Left lung (tissue), 14 donors: ENCODE measurements around the gene CT47A1. TPM values are rescaled to one million over a fixed set of nuclear protein-coding genes. Genes with fewer than 3 reads are reported as not detected.
"Not testable (repeated sequence)": the region's sequence is repeated elsewhere in the genome, so short reads cannot be mapped to it uniquely, and the experiment has no call there.

Source experiments
- ATAC-seq: fragments of 200-7000 bp; cut with Tn5 transposase; one replicate; pipeline ENCODE4 v1.9.1; 2020; ENCODE audit warnings: moderate library complexity
- DNase-seq, 4 donors: peaks; one replicate each; pipeline ENCODE4 v3.0.0-alpha.2; 2013 to 2020
- H3K27ac ChIP-seq, 2 donors: fragments of 200-600 bp; sonication (generic) in 1 of 2; one replicate each; pipeline versions ENCODE4 v1.5.0 to v1.8.0; 2020 to 2021
- H3K27me3 ChIP-seq, 2 donors: fragments of 200-600 bp; sonication (generic) in 1 of 2; one replicate each; pipeline versions ENCODE4 v1.5.0 to v1.8.0; 2020 to 2021
- H3K36me3 ChIP-seq, 2 donors: fragments of 200-600 bp; sonication (generic) in 1 of 2; one replicate each; pipeline versions ENCODE4 v1.5.0 to v1.8.0; 2020 to 2021
- H3K4me1 ChIP-seq, 2 donors: fragments of 200-600 bp; one replicate each; pipeline ENCODE4 v1.8.0; 2021
- H3K4me3 ChIP-seq, 2 donors: fragments of 200-600 bp; sonication (generic) in 1 of 2; one replicate each; pipeline versions ENCODE4 v1.5.0 to v1.8.0; 2020 to 2021; ENCODE audit warnings: mild to moderate bottlenecking in 1 of 2
- H3K9me3 ChIP-seq, 2 donors: fragments of 200-600 bp; sonication (generic) in 1 of 2; one replicate each; pipeline versions ENCODE4 v1.5.0 to v1.8.0; 2020 to 2021
- CTCF ChIP-seq, 2 donors: fragments of 200-600 bp; sonication (generic) in 1 of 2; IDR thresholded peaks; one replicate each; pipeline versions ENCODE4 v1.5.0 to v1.8.0; 2021; ENCODE audit warnings: antibody characterized with exemption in 2 of 2
- intact Hi-C, 2 donors: fragments of 100-400 bp; cut with DNase I; formaldehyde crosslinking; loops; one replicate each; pipeline versions ENCODE4 v1.11.2 to v1.14.2; 2022
- long read RNA-seq, 12 donors: library from polyadenylated mRNA in 2 of 12; unstranded in 2 of 12; transcript quantifications; one replicate each; pipeline ENCODE4 v2.0.0 and lab custom pipeline, GENCODE V29; 2019 to 2026
- polyA plus RNA-seq, 6 donors: library from polyadenylated mRNA; unstranded; fragments of 120-200 nt; gene quantifications; one replicate each; pipeline ENCODE4 v1.2.1, GENCODE V29; 2013; ENCODE audit not compliant: insufficient read length in 6 of 6
- total RNA-seq, 2 donors: library from RNA; stranded (reverse); fragmentation: NEBNext Ultra II Directional; extraction: Animal tissue kit (Norgen Biotek cat#: 25700); gene quantifications; one replicate each; pipeline ENCODE4 v1.2.1, GENCODE V29; 2021
- donor health status: DM: no; HTN: yes; CAD: no.
- donor health status: DM: no; HTN: no; CAD: no.

The CT47A1 gene
- not detected for total RNA-seq
- not detected for polyA plus RNA-seq
- long read RNA-seq, donor 1: 0 reads
- long read RNA-seq, donor 2: 0 reads
- long read RNA-seq, donor 3: 0 reads
- long read RNA-seq, donor 4: 0 reads
- long read RNA-seq, donor 5: 0 reads
- long read RNA-seq, donor 6: 0 reads
- long read RNA-seq, donor 7: 0 reads
- long read RNA-seq, donor 8: 0 reads
- long read RNA-seq, donor 9: 0 reads
- long read RNA-seq, donor 10: 0 reads
- long read RNA-seq, donor 11: 0 reads
- long read RNA-seq, donor 12: 0 reads

GRCh38 chrX:120985660-120986059, at the start of gene CT47A1:
Gene CT47A1 (minus strand): TSS chrX:120985760. CDS start chrX:120985529, 231 bp downstream.
- intact Hi-C loops, ATAC-seq, DNase-seq, H3K36me3 ChIP-seq, H3K4me3 ChIP-seq, H3K27ac ChIP-seq, H3K4me1 ChIP-seq, H3K27me3 ChIP-seq, H3K9me3 ChIP-seq: not testable (repeated sequence)

DNA sequence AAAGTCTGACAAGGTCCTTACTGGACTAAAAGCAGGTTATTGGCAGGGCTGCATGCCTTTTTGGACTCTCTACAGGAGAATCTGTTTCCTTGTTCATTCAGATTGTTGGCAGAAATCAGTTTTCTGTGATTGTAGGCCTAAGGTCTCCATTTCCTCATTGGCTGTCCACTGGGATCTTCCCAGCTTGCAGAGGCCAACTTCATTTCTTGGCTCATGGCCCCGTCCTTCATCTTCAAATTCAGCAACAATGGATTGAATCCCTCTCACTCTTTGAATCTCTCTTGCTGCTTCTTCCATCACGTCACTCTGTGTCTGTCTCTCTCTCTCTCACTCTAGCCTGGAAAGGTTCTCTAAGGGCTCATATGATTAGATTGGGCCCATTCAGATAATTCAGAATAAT, 47.0 kb upstream of the CT47A1 start:
- TF ChIP-seq CTCF (IDR thresholded peaks at IDR 0.05): no peak
- DNase-seq: no peak
- Histone ChIP-seq H3K4me3 (no peak overlapping the region), H3K27ac (no peak overlapping the region), H3K27me3 (no peaks in the 10 kb centered on the region), H3K9me3 (no peaks in the 10 kb centered on the region), H3K4me1 (no peaks in the 10 kb centered on the region), H3K36me3 (no peaks in the 10 kb centered on the region)
- intact Hi-C loops: no loop called here
- no peak for ATAC-seq

- no peaks in the 10 kb centered on the region for H3K4me1 ChIP-seq
- ATAC-seq (no peak), DNase-seq (no peak)
- TF ChIP-seq CTCF (IDR thresholded peaks at IDR 0.05): no peak
- intact Hi-C loops: no loop called here
- no peak overlapping the region for H3K27ac ChIP-seq
- H3K27me3 ChIP-seq: no peaks in the 10 kb centered on the region
- no peak overlapping the region for H3K4me3 ChIP-seq
- H3K9me3 ChIP-seq: no peaks in the 10 kb centered on the region
- no peaks in the 10 kb centered on the region for H3K36me3 ChIP-seq
Measured at GRCh38 chrX:121030083-121030482, 44.5 kb upstream of the CT47A1 start.

- Histone ChIP-seq H3K27ac (no peak overlapping the region), H3K27me3 (no peaks in the 10 kb centered on the region), H3K9me3 (no peaks in the 10 kb centered on the region), H3K4me3 (no peak overlapping the region), H3K36me3 (no peaks in the 10 kb centered on the region), H3K4me1 (no peaks in the 10 kb centered on the region)
- intact Hi-C loops: no loop called here
- no peak for TF ChIP-seq CTCF (IDR thresholded peaks at IDR 0.05)
- peak in 1 of 4 donors; percentile 3 for DNase-seq
- ATAC-seq: no peak
Measured at GRCh38 chrX:121028419-121028818, 42.9 kb upstream of the CT47A1 start.

- Histone ChIP-seq H3K4me1 (no peaks in the 10 kb centered on the region), H3K27me3 (no peaks in the 10 kb centered on the region), H3K27ac (no peak overlapping the region), H3K4me3 (no peak overlapping the region), H3K9me3 (no peaks in the 10 kb centered on the region), H3K36me3 (no peaks in the 10 kb centered on the region)
- intact Hi-C loops: no loop called here
- DNase-seq (no peak), ATAC-seq (no peak)
- no peak for TF ChIP-seq CTCF (IDR thresholded peaks at IDR 0.05)
Measured at GRCh38 chrX:121014826-121015225, 29.3 kb upstream of the CT47A1 start.

DNA sequence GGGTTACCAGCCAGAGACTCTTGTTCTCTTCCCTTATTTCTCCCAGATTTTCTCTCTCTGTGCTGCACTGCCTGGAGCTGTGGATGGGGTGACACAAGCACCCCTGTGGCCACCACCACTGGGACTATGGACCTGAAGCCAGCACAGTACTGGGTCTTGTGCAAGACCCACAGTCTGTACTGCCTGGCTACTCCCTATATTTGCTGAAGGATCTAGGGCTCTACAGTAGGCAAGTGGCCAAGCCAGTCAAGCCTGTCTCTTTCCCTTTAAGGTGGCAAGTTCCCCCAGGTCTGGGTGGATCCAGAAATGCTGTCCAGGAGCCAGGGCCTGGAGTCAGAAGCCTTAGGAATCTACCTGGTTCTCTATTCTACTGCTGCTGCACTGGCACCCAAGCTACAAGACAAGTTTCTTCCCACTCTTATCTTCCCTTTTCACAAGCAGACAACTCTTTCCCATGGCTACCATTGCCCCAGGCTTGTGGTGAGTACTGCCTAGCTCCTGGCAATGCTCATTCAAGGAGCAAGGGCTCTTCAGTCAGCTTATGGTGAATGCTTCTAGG, 28.4 kb upstream of the CT47A1 start:
- Histone ChIP-seq H3K4me3 (no peak overlapping the region), H3K27ac (no peak overlapping the region), H3K27me3 (no peaks in the 10 kb centered on the region), H3K4me1 (no peaks in the 10 kb centered on the region), H3K9me3 (no peaks in the 10 kb centered on the region), H3K36me3 (no peaks in the 10 kb centered on the region)
- intact Hi-C loops: no loop called here
- ATAC-seq (no peak), DNase-seq (no peak)
- TF ChIP-seq CTCF (IDR thresholded peaks at IDR 0.05): no peak
